Left ventricle myocardium inferior (tissue), 1 donor: ENCODE measurements around the gene GMPPA. TPM values are rescaled to one million over a fixed set of nuclear protein-coding genes. Genes with fewer than 3 reads are reported as not detected.

Experiments used
- DNase-seq: peaks from one replicate; pipeline ENCODE4 v3.0.0-alpha.2; 2020
- H3K27ac ChIP-seq: fragments of 200-600 bp; replicated peaks from 2 replicates; pipeline ENCODE4 v1.8.0; 2021
- H3K27me3 ChIP-seq: fragments of 200-600 bp; 2 replicates; pipeline ENCODE4 v1.8.0; 2021; ENCODE audit warnings: low read depth
- H3K36me3 ChIP-seq: fragments of 200-600 bp; 2 replicates; pipeline ENCODE4 v1.8.0; 2021
- H3K4me1 ChIP-seq: fragments of 200-600 bp; 2 replicates; pipeline ENCODE4 v1.8.0; 2021
- H3K4me3 ChIP-seq: fragments of 200-600 bp; 2 replicates; pipeline ENCODE4 v1.8.0; 2021; ENCODE audit warnings: mild to moderate bottlenecking, moderate library complexity
- H3K9me3 ChIP-seq: fragments of 200-600 bp; replicated peaks from 2 replicates; pipeline ENCODE4 v1.8.0; 2021
- CTCF ChIP-seq: fragments of 200-600 bp; IDR thresholded peaks from 2 replicates; pipeline ENCODE4 v1.8.0; 2021; ENCODE audit warnings: antibody characterized with exemption, mild to moderate bottlenecking, borderline replicate concordance
- intact Hi-C: fragments of 100-400 bp; cut with micrococcal nuclease; formaldehyde crosslinking; loops from one replicate; pipeline ENCODE4 v1.11.0; 2022
- total RNA-seq: library from RNA; stranded (reverse); fragmentation: NEBNext Ultra II Directional; extraction: Animal tissue kit (Norgen Biotek cat#: 25700); gene quantifications from one replicate; pipeline ENCODE4 v1.2.1, GENCODE V29; 2021
- donor health status: DM: no; HTN: yes; CAD: no; lungs with severe emphysema.

GMPPA gene
- total RNA-seq, 1 donor from 2014 or later, result 22.0 TPM

DNA sequence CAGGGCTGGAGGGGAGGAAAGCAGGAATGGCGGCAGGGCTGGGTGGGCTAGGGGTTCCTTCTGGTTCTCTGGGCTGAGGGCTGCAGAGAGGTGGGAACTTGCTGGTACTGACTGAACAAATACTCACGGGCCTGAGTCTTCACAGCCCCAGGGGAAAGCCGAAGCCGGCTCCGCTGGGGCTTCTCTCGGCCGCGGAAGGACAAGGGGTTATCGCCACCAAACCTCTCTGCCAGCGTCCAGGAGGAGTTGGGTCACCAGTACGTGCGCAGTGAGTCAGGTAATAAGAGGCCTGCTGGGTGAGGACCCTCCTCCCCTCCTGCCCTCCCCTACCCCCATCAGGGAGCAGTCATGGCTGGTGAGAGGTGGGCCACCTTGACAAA lies 13.5 kb upstream of the GMPPA start:
- Histone ChIP-seq H3K36me3 (peaks cover 43% of the 10 kb centered on the region), H3K9me3 (no peaks in the 10 kb centered on the region), H3K4me3 (no peak overlapping the region), H3K27ac (peak overlapping the region; percentile 16), H3K4me1 (peaks cover 44% of the 10 kb centered on the region), H3K27me3 (peaks cover 81% of the 10 kb centered on the region)
- intact Hi-C loops, result no loop called here
- no peak for TF ChIP-seq CTCF
- no peak for DNase-seq

GRCh38 chr2:219486380-219486959 lies 12.2 kb upstream of the GMPPA start:
- Histone ChIP-seq H3K4me3 (no peak overlapping the region), H3K36me3 (peaks cover 32% of the 10 kb centered on the region), H3K27me3 (peaks cover 81% of the 10 kb centered on the region), H3K4me1 (peaks cover 56% of the 10 kb centered on the region), H3K27ac (peak overlapping the region; percentile 16), H3K9me3 (no peaks in the 10 kb centered on the region)
- intact Hi-C loops, result no loop called here
- no peak for DNase-seq
- no peak for TF ChIP-seq CTCF

- Histone ChIP-seq H3K4me3 (no peak overlapping the region), H3K27me3 (peaks cover 80% of the 10 kb centered on the region), H3K4me1 (peaks cover 60% of the 10 kb centered on the region), H3K36me3 (peaks cover 20% of the 10 kb centered on the region), H3K9me3 (no peaks in the 10 kb centered on the region), H3K27ac (no peak overlapping the region)
- no peak for DNase-seq
- intact Hi-C loops, result no loop called here
- no peak for TF ChIP-seq CTCF
These were observed 10.4 kb upstream of the GMPPA start for GRCh38 chr2:219488149-219488843.

- H3K36me3 ChIP-seq, result peaks cover 19% of the 10 kb centered on the region
- intact Hi-C loops, result no loop called here
- peaks cover 57% of the 10 kb centered on the region for H3K4me1 ChIP-seq
- no peak overlapping the region for H3K4me3 ChIP-seq
- peaks cover 80% of the 10 kb centered on the region for H3K27me3 ChIP-seq
- TF ChIP-seq CTCF, result no peak
- no peaks in the 10 kb centered on the region for H3K9me3 ChIP-seq
- DNase-seq, result no peak
- H3K27ac ChIP-seq, result peak overlapping the region; percentile 33
These were observed 9.9 kb upstream of the GMPPA start for GRCh38 chr2:219488844-219489194.

- no peaks in the 10 kb centered on the region for H3K9me3 ChIP-seq
- no peak overlapping the region for H3K4me3 ChIP-seq
- H3K27ac ChIP-seq, result peak overlapping the region; percentile 33
- no peak for DNase-seq
- H3K4me1 ChIP-seq, result peaks cover 52% of the 10 kb centered on the region
- peaks cover 78% of the 10 kb centered on the region for H3K27me3 ChIP-seq
- intact Hi-C loops, result no loop called here
- TF ChIP-seq CTCF, result no peak
- peaks cover 19% of the 10 kb centered on the region for H3K36me3 ChIP-seq
These were observed 9.4 kb upstream of the GMPPA start for GRCh38 chr2:219489315-219489714.
